GM13976 (cell line): ENCODE measurements around the gene TEDC1.

Experiments
- DNase-seq: peaks from one replicate; pipeline ENCODE4 v3.0.0; 2012; ENCODE audit warnings: low spot score
- in situ Hi-C: fragments of 300-500 bp; cut with MboI; formaldehyde crosslinking; loops from one replicate; pipeline ENCODE4 v1.12.0; 2022; ENCODE audit warnings: low sequenced_read_pairs, mixed read lengths, inconsistent platforms; ENCODE audit not compliant: unreplicated experiment
- TF ChIP-seq, protein P1 (sequence below): IDR thresholded peaks from 2 replicates; pipeline ENCODE4 v1.5.1; 2012; ENCODE audit warnings: borderline replicate concordance, mild to moderate bottlenecking; ENCODE audit not compliant: insufficient read depth; ENCODE audit errors: extremely low read depth, missing control alignments, control extremely low read depth

The TEDC1 gene

GRCh38 chr14:105481886-105482457, 9.1 kb upstream of the TEDC1 start:
- DNase-seq, result peak; percentile 96
- TF ChIP-seq, protein P1, sequence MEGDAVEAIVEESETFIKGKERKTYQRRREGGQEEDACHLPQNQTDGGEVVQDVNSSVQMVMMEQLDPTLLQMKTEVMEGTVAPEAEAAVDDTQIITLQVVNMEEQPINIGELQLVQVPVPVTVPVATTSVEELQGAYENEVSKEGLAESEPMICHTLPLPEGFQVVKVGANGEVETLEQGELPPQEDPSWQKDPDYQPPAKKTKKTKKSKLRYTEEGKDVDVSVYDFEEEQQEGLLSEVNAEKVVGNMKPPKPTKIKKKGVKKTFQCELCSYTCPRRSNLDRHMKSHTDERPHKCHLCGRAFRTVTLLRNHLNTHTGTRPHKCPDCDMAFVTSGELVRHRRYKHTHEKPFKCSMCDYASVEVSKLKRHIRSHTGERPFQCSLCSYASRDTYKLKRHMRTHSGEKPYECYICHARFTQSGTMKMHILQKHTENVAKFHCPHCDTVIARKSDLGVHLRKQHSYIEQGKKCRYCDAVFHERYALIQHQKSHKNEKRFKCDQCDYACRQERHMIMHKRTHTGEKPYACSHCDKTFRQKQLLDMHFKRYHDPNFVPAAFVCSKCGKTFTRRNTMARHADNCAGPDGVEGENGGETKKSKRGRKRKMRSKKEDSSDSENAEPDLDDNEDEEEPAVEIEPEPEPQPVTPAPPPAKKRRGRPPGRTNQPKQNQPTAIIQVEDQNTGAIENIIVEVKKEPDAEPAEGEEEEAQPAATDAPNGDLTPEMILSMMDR, result peak; percentile 9
- in situ Hi-C loops, result loop anchor here (10.0 kb wide), 1 partner anchor 107 kb away; no protein-coding TSS in a partner anchor

- in situ Hi-C loops, result loop anchor here (10.0 kb wide), 1 partner anchor 108 kb away; no protein-coding TSS in a partner anchor
- TF ChIP-seq, protein P1, result no peak
- no peak for DNase-seq
These were observed 8.4 kb upstream of the TEDC1 start for GRCh38 chr14:105482486-105483110.

GRCh38 chr14:105483300-105484068, 7.6 kb upstream of the TEDC1 start:
- no peak for DNase-seq
- TF ChIP-seq, protein P1, result no peak
- in situ Hi-C loops, result loop anchor here (10.0 kb wide), 1 partner anchor 109 kb away; no protein-coding TSS in a partner anchor

- no peak for DNase-seq
These were observed 6.7 kb upstream of the TEDC1 start for GRCh38 chr14:105484069-105484996.

GRCh38 chr14:105484997-105485393, 6.1 kb upstream of the TEDC1 start:
- DNase-seq, result no peak
- TF ChIP-seq, protein P1, result no peak
- in situ Hi-C loops, result loop anchor here (10.0 kb wide), 1 partner anchor 110 kb away; no protein-coding TSS in a partner anchor

More at GRCh38 chr14:105484069-105484996, 6.7 kb upstream of the TEDC1 start:
- TF ChIP-seq, protein P1, result no peak
- in situ Hi-C loops, result loop anchor here (10.0 kb wide), 1 partner anchor 110 kb away; no protein-coding TSS in a partner anchor

GRCh38 chr14:105485739-105486162, 5.3 kb upstream of the TEDC1 start:
- peak; percentile 71 for DNase-seq
- in situ Hi-C loops, result loop anchor here (10.0 kb wide), 1 partner anchor 111 kb away; no protein-coding TSS in a partner anchor

More at GRCh38 chr14:105485739-105486162, 5.3 kb upstream of the TEDC1 start:
- TF ChIP-seq, protein P1, result peak; percentile 31
